Testis (tissue), 2 donors: ENCODE results near the gene CPD.

Experiments used
- CTCF ChIP-seq, 3 experiments: fragments of 450-650 bp in 2 of 3; fragments of 200-600 bp in 1 of 3; sonication (generic) in 1 of 3; IDR thresholded peaks; one replicate each; pipeline ENCODE4 v1.5.1; 2016 to 2019; ENCODE audit warnings: antibody characterized with exemption in 3 of 3, mild to moderate bottlenecking in 2 of 3, moderate library complexity in 1 of 3
- POLR2A ChIP-seq: fragments of 450-650 bp; IDR thresholded peaks from one replicate; pipeline ENCODE4 v1.6.1; 2017; ENCODE audit warnings: antibody characterized with exemption, mild to moderate bottlenecking, moderate library complexity

DNA sequence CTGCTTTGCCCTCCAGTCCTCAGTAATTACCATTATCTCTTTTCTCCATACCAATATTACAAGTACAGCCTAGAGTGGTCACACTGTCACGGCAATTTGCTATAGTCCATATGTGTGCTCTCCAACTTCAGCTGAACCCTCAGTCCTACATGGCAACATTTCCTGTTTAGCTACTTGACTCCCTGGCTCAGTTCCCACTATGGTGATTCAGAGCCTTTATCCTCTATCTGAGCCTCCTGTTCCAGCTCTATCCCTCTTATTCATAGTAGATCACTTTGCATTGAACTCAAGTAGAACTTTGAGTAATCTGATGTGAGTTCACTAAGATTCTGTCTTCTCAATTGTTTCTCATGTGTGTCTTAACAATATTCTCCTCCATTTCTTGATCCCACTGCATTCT lies 54.8 kb downstream of the CPD start:
- no peak for TF ChIP-seq CTCF (IDR thresholded peaks at IDR 0.05)
- no peak for TF ChIP-seq POLR2A
